ENCODE results near the gene CLEC4C.

DNA sequence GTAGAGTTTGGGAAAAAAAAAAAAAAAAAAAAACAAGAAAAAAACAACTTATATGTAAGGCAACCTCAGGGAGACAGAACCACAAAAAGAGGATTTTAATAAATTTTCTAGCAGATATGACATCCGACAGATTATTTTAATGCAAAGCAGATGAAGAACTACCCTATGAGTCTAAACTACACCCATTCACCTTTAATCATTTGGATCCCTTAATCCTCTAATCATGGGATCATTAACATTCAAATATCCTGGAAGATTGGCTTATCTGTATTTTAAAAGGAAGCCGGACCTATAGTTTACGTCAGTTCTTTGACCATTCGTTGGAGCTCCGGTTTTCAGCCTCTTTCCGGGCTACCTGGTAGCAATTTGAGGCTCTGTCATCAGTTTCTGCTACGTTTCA is 36.0 kb downstream of the CLEC4C start, which contains the start of gene DPPA3:
- TF ChIP-seq, protein P1, sequence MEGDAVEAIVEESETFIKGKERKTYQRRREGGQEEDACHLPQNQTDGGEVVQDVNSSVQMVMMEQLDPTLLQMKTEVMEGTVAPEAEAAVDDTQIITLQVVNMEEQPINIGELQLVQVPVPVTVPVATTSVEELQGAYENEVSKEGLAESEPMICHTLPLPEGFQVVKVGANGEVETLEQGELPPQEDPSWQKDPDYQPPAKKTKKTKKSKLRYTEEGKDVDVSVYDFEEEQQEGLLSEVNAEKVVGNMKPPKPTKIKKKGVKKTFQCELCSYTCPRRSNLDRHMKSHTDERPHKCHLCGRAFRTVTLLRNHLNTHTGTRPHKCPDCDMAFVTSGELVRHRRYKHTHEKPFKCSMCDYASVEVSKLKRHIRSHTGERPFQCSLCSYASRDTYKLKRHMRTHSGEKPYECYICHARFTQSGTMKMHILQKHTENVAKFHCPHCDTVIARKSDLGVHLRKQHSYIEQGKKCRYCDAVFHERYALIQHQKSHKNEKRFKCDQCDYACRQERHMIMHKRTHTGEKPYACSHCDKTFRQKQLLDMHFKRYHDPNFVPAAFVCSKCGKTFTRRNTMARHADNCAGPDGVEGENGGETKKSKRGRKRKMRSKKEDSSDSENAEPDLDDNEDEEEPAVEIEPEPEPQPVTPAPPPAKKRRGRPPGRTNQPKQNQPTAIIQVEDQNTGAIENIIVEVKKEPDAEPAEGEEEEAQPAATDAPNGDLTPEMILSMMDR (IDR thresholded peaks at IDR 0.05): no peak
- TF ChIP-seq EZH2 (IDR thresholded peaks at IDR 0.05; ENCODE audit: borderline replicate concordance, insufficient read depth, low read depth, low read length, poor library complexity, severe bottlenecking): no peak

All from B cell (primary cell).